ENCODE data around the gene UBE3B.

DNA sequence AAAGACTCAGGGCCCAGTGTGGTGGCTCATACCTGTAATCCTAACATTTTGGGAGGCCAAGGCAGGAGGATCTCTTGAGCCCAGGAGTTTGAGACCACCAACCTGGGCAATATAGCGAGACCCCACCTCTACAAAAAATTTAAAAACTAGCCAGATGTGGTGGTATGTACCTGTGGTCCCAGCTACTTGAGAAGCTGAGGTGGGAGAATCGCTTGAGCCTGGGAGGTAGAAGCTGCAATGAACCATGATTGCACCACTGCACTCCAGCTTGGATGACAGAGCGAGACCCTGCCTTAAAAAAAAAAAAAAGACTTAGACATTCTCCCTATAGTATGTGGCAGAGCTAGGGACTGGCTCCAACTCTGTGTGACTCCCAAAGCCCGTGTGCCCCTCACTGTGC, 2.9 kb downstream of the UBE3B start:
- TF ChIP-seq, protein P1, sequence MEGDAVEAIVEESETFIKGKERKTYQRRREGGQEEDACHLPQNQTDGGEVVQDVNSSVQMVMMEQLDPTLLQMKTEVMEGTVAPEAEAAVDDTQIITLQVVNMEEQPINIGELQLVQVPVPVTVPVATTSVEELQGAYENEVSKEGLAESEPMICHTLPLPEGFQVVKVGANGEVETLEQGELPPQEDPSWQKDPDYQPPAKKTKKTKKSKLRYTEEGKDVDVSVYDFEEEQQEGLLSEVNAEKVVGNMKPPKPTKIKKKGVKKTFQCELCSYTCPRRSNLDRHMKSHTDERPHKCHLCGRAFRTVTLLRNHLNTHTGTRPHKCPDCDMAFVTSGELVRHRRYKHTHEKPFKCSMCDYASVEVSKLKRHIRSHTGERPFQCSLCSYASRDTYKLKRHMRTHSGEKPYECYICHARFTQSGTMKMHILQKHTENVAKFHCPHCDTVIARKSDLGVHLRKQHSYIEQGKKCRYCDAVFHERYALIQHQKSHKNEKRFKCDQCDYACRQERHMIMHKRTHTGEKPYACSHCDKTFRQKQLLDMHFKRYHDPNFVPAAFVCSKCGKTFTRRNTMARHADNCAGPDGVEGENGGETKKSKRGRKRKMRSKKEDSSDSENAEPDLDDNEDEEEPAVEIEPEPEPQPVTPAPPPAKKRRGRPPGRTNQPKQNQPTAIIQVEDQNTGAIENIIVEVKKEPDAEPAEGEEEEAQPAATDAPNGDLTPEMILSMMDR (IDR thresholded peaks at IDR 0.05; ENCODE audit: low read length): no peak
- TF ChIP-seq EZH2 (IDR thresholded peaks at IDR 0.05; ENCODE audit: borderline replicate concordance, low read length): no peak

Data from OCI-LY1 (cell line).